ENCODE measurements around the gene GPR89B.
"Not testable (repeated sequence)": the region's sequence is repeated elsewhere in the genome, so short reads cannot be mapped to it uniquely, and the experiment has no call there.

The GPR89B gene

DNA sequence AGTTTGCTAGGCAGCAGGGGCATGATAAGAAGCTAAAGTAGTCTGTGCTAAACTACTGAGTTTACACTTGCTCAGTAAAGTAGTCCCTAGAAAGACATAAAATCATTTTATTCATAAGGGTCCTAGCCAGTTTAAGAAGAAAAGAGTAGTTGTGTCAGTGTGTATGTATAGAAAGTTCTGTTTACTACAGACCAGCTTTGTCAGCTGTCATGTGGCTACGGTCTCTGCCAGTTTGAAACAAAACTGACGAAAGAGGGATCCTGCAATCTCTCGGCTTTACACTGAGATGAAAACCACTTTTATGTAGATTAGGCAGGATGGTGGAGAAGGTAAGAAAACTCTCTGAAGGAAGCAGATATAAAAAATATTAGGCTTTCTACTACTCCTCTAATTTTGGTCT is 7.1 kb downstream of the GPR89B start:
- not testable (repeated sequence) for DNase-seq (ENCODE audit: low read depth in 1 of 2, low spot score in 1 of 2)

DNA sequence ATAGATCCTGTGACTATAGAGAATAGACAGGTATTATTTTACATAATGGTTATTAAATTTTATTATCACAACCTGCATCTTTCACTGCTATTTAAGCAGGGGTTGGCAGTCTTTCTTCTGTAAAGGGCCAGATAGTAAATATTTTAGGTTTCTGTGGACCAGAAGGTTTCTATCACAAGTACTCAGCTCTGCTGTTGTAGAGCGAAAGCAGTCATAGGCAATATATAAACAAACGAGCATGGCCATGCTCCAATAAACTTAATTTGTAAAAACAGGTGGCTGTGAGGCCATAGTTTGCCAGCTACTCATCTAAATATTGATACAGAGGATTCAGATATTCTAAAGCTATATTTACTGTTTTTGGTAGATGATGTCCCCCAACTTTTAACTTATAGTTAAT is 12.2 kb downstream of the GPR89B start:
- not testable (repeated sequence) for DNase-seq (ENCODE audit: low read depth in 1 of 2, low spot score in 1 of 2)

DNA sequence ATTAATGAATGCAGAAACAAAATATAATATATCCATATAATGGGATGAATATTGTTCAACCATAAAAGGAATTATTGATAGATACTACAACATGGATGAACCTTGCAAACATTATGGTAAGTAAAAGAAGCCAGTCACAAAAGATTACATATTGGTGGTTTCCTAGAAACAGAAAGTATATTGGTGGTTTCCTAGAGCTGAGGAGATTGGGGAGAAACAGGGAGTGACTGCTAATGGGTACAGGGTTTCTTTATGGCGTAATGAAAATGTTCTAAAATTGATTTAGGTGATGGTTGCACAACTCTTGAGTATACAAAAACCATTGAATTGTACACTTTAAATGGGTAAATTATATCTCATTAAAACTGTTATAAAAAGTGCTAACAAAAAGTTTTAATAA is 14.3 kb downstream of the GPR89B start:
- not testable (repeated sequence) for DNase-seq (ENCODE audit: low read depth in 1 of 2, low spot score in 1 of 2)

DNA sequence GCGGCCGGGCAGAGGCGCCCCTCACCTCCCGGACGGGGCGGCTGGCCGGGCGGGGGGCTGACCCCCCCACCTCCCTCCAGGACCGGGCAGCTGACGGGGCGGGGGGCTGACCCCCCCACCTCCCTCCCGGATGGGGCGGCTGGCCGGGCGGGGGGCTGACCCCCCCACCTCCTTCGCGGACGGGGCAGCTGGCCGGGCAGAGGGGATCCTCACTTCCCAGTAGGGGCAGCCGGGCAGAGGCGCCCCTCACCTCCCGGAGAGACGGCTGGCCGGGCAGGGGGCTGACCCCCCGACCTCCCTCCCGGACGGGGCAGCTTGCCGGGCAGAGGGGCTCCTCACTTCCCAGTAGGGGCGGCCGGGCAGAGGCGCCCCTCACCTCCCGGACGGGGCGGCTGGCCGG is 21.3 kb downstream of the GPR89B start:
- not testable (repeated sequence) for DNase-seq (ENCODE audit: low read depth in 1 of 2, low spot score in 1 of 2)

DNA sequence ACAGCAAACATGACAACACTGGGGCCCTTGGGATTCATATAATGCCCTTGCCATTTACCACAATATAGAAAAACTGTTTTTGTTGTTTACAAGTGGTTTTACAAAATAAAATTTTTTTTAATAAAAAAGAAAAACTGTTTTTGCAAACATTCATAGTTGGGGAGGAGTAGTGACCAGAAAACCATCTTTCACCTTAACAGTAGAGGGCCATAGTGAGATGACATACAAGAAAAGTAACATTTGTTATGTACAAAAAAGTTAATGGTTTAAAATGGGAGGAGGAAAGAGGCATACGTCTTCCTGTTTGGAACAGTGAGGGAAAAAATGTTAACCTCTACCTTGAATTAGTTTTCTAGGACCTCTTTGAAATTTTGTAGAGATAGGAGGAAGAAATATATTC is 30.7 kb downstream of the GPR89B start:
- DNase-seq (ENCODE audit: low read depth in 1 of 2, low spot score in 1 of 2): not testable (repeated sequence)

GRCh38 chr1:147959680-147960079 is 31.5 kb downstream of the GPR89B start:
- DNase-seq (ENCODE audit: low read depth in 1 of 2, low spot score in 1 of 2): not testable (repeated sequence)

DNA sequence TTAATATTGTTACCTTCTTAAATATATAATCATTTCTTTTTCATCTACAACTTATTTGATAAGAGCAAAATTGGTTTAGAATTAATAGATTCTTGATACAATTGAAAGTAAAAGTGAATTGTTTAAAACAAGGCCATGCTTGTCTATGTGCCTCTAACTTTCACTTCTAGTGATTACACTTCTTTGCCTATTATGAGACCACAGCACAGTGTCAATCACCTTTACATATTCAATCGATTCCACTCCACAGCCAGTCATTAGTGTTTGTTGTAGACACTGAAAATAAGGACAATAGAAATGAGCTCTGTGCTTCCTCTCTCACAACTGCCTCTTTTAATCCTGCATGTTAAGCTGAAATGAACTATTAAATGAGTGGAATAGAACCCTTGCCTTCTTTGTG is 36.4 kb downstream of the GPR89B start:
- DNase-seq (ENCODE audit: low read depth in 1 of 2, low spot score in 1 of 2): not testable (repeated sequence)

- not testable (repeated sequence) for DNase-seq (ENCODE audit: low read depth in 1 of 2, low spot score in 1 of 2)
Observed at GRCh38 chr1:147966657-147967056, 38.4 kb downstream of the GPR89B start.

DNA sequence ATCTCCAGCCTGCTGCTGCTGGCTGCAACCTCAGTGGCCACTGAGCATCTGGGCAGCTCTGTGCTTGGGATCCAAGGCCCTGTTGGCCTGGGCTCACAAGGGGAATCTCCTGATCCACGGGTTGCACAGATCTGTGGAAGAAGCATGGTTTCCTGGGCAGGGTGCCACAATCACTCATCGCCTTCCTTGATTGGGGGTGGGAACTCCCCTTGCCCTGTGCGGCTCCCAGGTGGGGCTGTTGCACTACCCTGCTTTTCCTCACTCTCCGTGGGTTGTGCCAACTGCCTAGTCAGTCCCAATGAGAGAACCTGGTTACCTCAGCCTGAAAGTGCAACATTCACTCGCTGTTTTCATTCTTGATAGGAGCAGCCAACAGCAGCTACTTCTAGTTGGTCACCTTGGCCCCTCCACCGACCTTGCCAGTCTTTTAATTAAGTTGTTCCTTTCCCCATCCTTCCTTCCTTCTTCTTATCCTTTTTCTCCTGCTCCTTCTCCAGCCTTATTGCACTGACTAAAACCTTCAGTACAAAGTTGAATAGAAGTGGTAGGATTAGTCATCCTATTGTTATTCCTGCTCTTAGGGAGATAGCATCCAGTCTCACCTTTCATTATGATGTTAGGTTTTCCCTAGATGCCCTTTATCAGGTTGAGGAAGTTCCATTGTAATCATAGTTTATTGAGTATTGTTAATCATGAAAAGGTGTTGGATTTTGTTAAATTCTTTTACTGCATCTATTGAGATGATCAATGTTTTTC is 50.9 kb downstream of the GPR89B start:
- DNase-seq (ENCODE audit: low read depth in 1 of 2, low spot score in 1 of 2): not testable (repeated sequence)

- not testable (repeated sequence) for DNase-seq (ENCODE audit: low read depth in 1 of 2, low spot score in 1 of 2)
Observed at GRCh38 chr1:147985374-147985773, 57.2 kb downstream of the GPR89B start.

DNA sequence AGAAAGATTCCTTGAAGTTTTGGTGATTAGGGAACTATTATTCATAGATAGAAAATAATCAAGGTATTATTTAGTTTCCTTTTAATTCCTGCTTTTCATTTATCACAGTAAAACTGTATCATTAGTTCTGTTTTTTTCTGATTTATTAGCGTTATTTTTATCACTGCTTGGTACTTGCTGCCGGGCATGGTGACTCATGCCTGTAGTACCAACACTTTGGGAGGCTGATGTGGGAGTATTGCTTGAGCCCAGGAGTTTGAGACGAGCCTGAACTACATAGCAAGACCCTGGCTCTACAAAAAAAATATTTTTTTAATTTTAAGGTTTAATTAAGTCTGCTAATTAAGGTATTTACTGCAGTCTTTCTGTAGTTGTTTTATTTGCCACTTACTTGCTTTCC is 59.7 kb downstream of the GPR89B start:
- not testable (repeated sequence) for DNase-seq (ENCODE audit: low read depth in 1 of 2, low spot score in 1 of 2)

GRCh38 chr1:147992916-147993315 is 64.7 kb downstream of the GPR89B start:
- DNase-seq (ENCODE audit: low read depth in 1 of 2, low spot score in 1 of 2): not testable (repeated sequence)

- not testable (repeated sequence) for DNase-seq (ENCODE audit: low read depth in 1 of 2, low spot score in 1 of 2)
Observed at GRCh38 chr1:147993400-147993799, 65.2 kb downstream of the GPR89B start.

- not testable (repeated sequence) for DNase-seq (ENCODE audit: low read depth in 1 of 2, low spot score in 1 of 2)
Observed at GRCh38 chr1:147993825-147994615, 65.8 kb downstream of the GPR89B start.

- not testable (repeated sequence) for DNase-seq (ENCODE audit: low read depth in 1 of 2, low spot score in 1 of 2)
Observed at GRCh38 chr1:147996088-147996487, 67.9 kb downstream of the GPR89B start.

- DNase-seq (ENCODE audit: low read depth in 1 of 2, low spot score in 1 of 2): not testable (repeated sequence)
Observed at GRCh38 chr1:148007724-148008123, 79.5 kb downstream of the GPR89B start.

DNA sequence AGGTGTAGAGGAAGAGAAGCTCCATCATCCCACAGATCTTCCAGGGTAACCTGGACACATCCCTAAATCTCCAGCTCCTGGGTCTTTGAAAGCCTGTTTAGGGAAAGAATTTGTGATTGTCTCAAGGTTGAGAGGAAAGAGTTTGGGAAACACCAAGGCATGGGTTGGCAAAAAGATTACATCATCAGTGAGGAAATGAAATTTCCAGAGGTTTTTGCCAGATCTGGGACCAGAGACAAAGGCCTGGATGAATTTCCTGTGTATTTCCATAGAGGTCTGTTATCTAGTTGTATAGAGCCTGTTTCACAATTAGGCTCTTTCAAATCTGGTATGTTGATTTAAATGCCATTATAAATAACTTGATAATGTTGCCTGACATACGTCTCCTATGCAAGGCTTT is 82.3 kb downstream of the GPR89B start:
- no peak for DNase-seq (ENCODE audit: low read depth in 1 of 2, low spot score in 1 of 2)

GRCh38 chr1:148013177-148014144 is 85.2 kb downstream of the GPR89B start:
- not testable (repeated sequence) for DNase-seq (ENCODE audit: low read depth in 1 of 2, low spot score in 1 of 2)

GRCh38 chr1:148014289-148015200 is 86.3 kb downstream of the GPR89B start:
- not testable (repeated sequence) for DNase-seq (ENCODE audit: low read depth in 1 of 2, low spot score in 1 of 2)

- DNase-seq (ENCODE audit: low read depth in 1 of 2, low spot score in 1 of 2): not testable (repeated sequence)
Observed at GRCh38 chr1:148024918-148025317, 96.7 kb downstream of the GPR89B start.
